ENCODE measurements around the gene BBX.

GRCh38 chr3:107813026-107813425 lies 290.3 kb downstream of the BBX start:
- no peak for TF ChIP-seq GATA2 (IDR thresholded peaks at IDR 0.05; ENCODE audit: low read depth, low read length)
- TF ChIP-seq GATA3 (IDR thresholded peaks at IDR 0.05; ENCODE audit: low read depth, low read length) = no peak
